KMS-11 (cell line): Measurements from ENCODE around the gene PRDM15.
"Not testable (repeated sequence)": the region's sequence is repeated elsewhere in the genome, so short reads cannot be mapped to it uniquely, and the experiment has no call there.

Experiments
- H2AFZ ChIP-seq: fragments of 200-600 bp; sonication (generic); 2 replicates; pipeline ENCODE4 v1.6.1; 2016; ENCODE audit warnings: antibody characterized with exemption, mixed run types, low read depth
- H3K27ac ChIP-seq: fragments of 200-600 bp; sonication (generic); 2 replicates; pipeline ENCODE4 v1.6.1; 2016; ENCODE audit warnings: mild to moderate bottlenecking, mixed run types
- H3K27me3 ChIP-seq: fragments of 200-600 bp; sonication (generic); 2 replicates; pipeline ENCODE4 v1.6.1; 2017; ENCODE audit warnings: mild to moderate bottlenecking, low read depth, mixed run types, moderate library complexity; ENCODE audit not compliant: insufficient read depth
- H3K36me3 ChIP-seq: fragments of 200-600 bp; sonication (generic); 2 replicates; pipeline ENCODE4 v1.6.1; 2017; ENCODE audit warnings: mild to moderate bottlenecking, mixed run types; ENCODE audit not compliant: insufficient read depth
- H3K4me1 ChIP-seq: fragments of 200-600 bp; sonication (generic); 2 replicates; pipeline ENCODE4 v1.6.1; 2016; ENCODE audit warnings: mild to moderate bottlenecking, low read depth, mixed run types; ENCODE audit not compliant: poor library complexity, severe bottlenecking
- H3K4me2 ChIP-seq: fragments of 200-600 bp; sonication (generic); 2 replicates; pipeline ENCODE4 v1.7.0; 2016; ENCODE audit warnings: mild to moderate bottlenecking, mixed run types
- H3K4me3 ChIP-seq: fragments of 200-600 bp; sonication (generic); IDR thresholded peaks from 2 replicates; pipeline ENCODE4 v1.6.1; 2017; ENCODE audit warnings: low read depth, low read length, mixed read lengths; ENCODE audit not compliant: insufficient read depth
- H3K79me2 ChIP-seq: fragments of 200-600 bp; sonication (generic); 2 replicates; pipeline ENCODE4 v1.6.1; 2016; ENCODE audit warnings: low read depth, mixed run types; ENCODE audit not compliant: insufficient read depth
- H3K9ac ChIP-seq: fragments of 200-600 bp; sonication (generic); 2 replicates; pipeline ENCODE4 v1.6.1; 2016; ENCODE audit warnings: mild to moderate bottlenecking, mixed run types
- H4K20me1 ChIP-seq: fragments of 200-600 bp; sonication (generic); 2 replicates; pipeline ENCODE4 v1.6.1; 2016; ENCODE audit warnings: mild to moderate bottlenecking, mixed run types; ENCODE audit not compliant: insufficient read depth
- TF ChIP-seq, protein P1 (sequence below): fragments of 200-600 bp; sonication (generic); conservative IDR thresholded peaks from 2 replicates; pipeline ENCODE4 v1.6.1; 2017; ENCODE audit warnings: low read depth, mild to moderate bottlenecking, antibody characterized with exemption, low read length, moderate library complexity, mixed read lengths

PRDM15 gene

GRCh38 chr21:41792711-41793110, 86.4 kb downstream of the PRDM15 start:
- H3K27ac ChIP-seq: no peak overlapping the region
- no peak overlapping the region for H2AFZ ChIP-seq
- H3K79me2 ChIP-seq: no peaks in the 10 kb centered on the region
- H3K4me3 ChIP-seq: no peak overlapping the region
- no peak overlapping the region for H3K4me2 ChIP-seq
- no peak overlapping the region for H3K9ac ChIP-seq
- no peaks in the 10 kb centered on the region for H3K36me3 ChIP-seq
- TF ChIP-seq, protein P1, sequence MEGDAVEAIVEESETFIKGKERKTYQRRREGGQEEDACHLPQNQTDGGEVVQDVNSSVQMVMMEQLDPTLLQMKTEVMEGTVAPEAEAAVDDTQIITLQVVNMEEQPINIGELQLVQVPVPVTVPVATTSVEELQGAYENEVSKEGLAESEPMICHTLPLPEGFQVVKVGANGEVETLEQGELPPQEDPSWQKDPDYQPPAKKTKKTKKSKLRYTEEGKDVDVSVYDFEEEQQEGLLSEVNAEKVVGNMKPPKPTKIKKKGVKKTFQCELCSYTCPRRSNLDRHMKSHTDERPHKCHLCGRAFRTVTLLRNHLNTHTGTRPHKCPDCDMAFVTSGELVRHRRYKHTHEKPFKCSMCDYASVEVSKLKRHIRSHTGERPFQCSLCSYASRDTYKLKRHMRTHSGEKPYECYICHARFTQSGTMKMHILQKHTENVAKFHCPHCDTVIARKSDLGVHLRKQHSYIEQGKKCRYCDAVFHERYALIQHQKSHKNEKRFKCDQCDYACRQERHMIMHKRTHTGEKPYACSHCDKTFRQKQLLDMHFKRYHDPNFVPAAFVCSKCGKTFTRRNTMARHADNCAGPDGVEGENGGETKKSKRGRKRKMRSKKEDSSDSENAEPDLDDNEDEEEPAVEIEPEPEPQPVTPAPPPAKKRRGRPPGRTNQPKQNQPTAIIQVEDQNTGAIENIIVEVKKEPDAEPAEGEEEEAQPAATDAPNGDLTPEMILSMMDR: no peak
- no peaks in the 10 kb centered on the region for H4K20me1 ChIP-seq
- H3K4me1 ChIP-seq: no peaks in the 10 kb centered on the region
- H3K27me3 ChIP-seq: no peaks in the 10 kb centered on the region

DNA sequence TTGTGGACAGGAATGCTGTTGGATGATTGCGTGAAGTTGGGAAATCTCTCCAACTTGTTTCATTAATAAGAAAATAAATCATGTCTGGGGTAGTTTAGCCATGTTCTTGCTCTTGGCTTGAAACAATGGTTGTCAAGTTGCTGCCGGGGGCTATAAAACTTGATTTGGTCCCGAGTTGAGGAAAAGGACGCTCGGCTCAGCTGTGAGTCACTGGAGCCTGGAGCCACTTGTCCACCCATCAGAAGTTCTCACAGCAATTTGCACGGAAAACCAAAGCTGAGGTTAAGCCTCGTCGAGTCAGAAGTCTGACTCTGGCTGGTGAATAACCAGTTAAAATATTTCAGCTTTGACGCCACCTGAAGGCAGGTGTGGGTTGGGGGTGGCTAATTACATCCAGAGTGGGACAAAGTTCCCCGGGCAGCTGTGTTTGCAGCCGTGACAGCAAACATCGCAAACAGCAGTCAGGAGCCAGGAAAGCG, 92.6 kb downstream of the PRDM15 start:
- peaks cover 2% of the 10 kb centered on the region; the same call in 1 of the 2 replicates for H3K27me3 ChIP-seq
- no peak overlapping the region for H2AFZ ChIP-seq
- no peaks in the 10 kb centered on the region for H4K20me1 ChIP-seq
- no peaks in the 10 kb centered on the region for H3K36me3 ChIP-seq
- TF ChIP-seq, protein P1: no peak
- H3K4me3 ChIP-seq: no peak overlapping the region
- H3K27ac ChIP-seq: no peak overlapping the region
- H3K79me2 ChIP-seq: no peaks in the 10 kb centered on the region
- no peaks in the 10 kb centered on the region for H3K4me1 ChIP-seq
- no peak overlapping the region for H3K9ac ChIP-seq
- no peak overlapping the region for H3K4me2 ChIP-seq

- H3K27ac ChIP-seq, H2AFZ ChIP-seq, H3K9ac ChIP-seq, H3K79me2 ChIP-seq, H3K36me3 ChIP-seq, H3K4me3 ChIP-seq, H3K4me2 ChIP-seq, H4K20me1 ChIP-seq, H3K27me3 ChIP-seq, H3K4me1 ChIP-seq: not testable (repeated sequence)
These were observed 93.9 kb downstream of the PRDM15 start for GRCh38 chr21:41785262-41785661.

DNA sequence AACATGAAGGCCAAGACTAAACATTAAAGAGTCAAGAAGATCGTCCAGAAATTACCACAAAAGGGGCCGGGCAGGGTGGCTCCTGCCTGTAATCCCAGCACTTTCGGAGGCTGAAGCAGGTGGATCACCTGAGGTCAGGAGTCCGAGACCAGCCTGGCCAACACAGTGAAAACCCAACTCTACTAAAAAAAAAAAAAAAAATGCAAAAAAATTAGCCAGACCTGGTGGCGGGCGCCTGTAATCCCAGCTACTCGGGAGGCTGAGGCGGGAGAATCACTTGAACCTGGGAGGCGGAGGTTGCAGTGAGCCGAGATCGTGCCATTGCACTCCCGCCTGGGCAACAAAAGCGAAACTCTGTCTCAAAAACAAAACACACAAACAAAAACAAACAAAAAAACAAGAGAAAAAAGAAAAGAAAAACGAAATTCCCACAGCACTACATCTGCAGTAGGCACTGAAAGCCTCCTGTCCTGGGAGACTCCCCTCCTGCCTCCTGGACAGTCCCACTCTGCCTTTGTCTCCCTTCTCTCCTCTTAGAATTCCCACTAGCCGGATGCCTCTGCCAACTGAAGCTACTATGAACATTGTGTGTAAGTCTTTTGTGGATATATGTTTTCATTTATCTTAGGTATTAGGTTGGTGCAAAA, 94.6 kb downstream of the PRDM15 start:
- H3K36me3 ChIP-seq: no peaks in the 10 kb centered on the region
- H3K4me1 ChIP-seq: no peaks in the 10 kb centered on the region
- no peak overlapping the region for H3K27ac ChIP-seq
- H3K4me2 ChIP-seq: no peak overlapping the region
- TF ChIP-seq, protein P1: no peak
- H3K27me3 ChIP-seq: peaks cover 2% of the 10 kb centered on the region; the same call in 1 of the 2 replicates
- H3K9ac ChIP-seq: no peak overlapping the region
- no peak overlapping the region for H3K4me3 ChIP-seq
- H3K79me2 ChIP-seq: no peaks in the 10 kb centered on the region
- H2AFZ ChIP-seq: no peak overlapping the region
- no peaks in the 10 kb centered on the region for H4K20me1 ChIP-seq

DNA sequence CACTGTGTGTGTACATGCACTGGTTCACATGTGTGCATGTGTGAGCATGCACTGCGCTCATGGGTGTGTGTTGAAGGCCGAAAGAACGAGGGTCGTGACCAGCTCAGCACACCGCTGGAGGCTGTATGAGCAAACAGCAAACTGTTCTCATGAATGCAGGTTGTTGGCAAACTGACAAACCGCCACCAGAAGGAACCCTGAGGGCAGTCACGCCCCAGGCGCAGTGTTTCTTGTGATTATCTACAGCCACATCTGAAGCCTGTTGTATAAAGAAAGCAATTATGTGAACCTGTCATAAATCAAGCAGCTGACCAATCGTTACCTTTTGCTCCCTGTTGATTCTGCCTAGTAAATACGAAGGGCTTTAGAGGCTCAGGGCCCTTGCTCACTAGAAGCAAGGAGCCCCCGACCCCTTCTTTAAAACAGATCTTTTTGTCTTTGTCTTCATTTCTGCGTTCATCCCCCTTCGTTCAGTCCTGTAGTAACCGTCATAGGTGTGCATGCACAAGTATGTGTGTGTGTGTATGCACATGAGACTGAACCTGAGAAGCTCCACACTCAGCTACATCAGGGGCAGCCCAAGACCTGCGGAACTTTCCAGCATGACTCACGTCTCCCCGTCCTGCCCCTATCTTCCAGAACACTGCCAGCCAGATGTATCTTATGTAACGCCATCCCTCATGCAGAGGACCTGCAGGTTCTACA, 95.5 kb downstream of the PRDM15 start:
- Histone ChIP-seq H3K4me3 (no peak overlapping the region), H2AFZ (no peak overlapping the region), H3K27me3 (peaks cover 2% of the 10 kb centered on the region; the same call in 1 of the 2 replicates), H3K79me2 (no peaks in the 10 kb centered on the region), H3K27ac (no peak overlapping the region), H4K20me1 (no peaks in the 10 kb centered on the region), H3K9ac (no peak overlapping the region), H3K4me2 (no peak overlapping the region), H3K4me1 (no peaks in the 10 kb centered on the region), H3K36me3 (no peaks in the 10 kb centered on the region)
- TF ChIP-seq, protein P1: no peak
